Activated gamma-delta T cell (primary cell): ENCODE data around the gene ILK.

ENCODE experiments used
- DNase-seq: peaks from one replicate; lab custom pipeline; 2025; lab: John Stamatoyannopoulos, UW

The ILK gene

DNA sequence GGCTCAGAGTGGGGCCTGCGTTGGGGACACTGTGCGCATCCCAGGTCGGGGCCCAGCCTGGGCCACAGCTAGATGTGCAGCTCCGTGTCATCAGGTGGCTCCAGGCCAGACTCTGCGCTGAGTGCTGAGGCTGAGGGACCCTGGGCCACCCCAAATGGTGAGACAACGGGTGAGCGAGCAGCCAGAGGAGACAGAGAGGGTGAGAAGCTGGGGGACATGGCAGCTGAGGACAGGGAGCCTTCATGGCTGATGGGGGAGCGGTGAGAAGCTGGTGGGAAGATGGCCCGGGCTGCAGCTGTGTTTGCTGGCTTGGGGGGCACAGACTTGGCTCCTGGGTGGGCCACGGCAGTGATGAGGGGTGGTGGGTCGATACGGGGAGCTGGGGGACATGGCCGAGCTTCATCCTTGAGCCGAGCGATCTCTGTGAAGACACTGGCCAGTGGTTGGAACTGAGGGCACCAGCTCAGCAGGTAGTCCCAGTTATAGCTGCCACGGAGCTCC is 18.2 kb downstream of the ILK start:
- no peak for DNase-seq

DNA sequence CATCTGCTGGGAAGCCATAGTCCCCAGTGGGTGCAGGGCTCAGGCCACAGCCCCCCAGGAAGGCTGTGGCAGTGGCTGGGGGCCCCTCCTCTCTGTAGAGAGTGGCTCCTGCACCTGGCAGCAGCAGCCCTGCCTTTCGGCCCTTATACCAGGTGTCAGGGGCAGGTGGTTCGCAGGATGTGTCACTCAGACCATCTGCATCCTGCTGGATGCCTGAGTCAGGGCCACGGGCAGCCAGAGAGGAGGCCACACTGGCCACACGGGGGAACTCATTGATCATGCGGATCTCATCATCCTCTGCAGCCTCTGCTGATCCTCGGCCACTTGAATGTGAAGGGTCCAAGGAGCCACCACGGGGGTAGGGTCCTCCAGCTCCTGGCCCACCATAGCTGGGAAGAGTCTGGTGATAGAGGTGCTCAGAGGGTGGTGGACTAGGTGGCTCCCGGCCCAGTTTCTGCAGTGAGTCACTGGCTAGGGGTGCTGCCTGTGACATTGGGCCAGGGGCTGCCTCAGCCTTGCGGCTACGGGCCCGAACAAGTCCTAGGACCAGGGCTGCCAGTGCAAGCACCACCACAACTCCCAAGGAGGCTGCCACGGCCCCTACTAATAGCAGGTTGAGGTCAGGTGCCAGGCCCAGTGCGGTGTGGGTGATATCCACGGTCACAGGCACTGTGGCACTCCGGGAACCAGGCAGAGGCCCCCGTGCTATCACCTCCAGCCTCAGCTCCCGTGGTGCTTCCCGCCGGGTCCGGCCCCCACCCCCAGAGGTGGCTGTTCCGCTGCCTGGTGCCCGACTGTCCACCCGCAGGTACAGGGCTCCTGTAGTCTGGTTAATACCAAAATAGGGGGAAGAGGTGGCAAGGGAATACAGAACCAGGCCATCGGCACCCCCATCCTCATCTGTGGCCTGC is 18.9 kb downstream of the ILK start:
- DNase-seq: no peak

DNA sequence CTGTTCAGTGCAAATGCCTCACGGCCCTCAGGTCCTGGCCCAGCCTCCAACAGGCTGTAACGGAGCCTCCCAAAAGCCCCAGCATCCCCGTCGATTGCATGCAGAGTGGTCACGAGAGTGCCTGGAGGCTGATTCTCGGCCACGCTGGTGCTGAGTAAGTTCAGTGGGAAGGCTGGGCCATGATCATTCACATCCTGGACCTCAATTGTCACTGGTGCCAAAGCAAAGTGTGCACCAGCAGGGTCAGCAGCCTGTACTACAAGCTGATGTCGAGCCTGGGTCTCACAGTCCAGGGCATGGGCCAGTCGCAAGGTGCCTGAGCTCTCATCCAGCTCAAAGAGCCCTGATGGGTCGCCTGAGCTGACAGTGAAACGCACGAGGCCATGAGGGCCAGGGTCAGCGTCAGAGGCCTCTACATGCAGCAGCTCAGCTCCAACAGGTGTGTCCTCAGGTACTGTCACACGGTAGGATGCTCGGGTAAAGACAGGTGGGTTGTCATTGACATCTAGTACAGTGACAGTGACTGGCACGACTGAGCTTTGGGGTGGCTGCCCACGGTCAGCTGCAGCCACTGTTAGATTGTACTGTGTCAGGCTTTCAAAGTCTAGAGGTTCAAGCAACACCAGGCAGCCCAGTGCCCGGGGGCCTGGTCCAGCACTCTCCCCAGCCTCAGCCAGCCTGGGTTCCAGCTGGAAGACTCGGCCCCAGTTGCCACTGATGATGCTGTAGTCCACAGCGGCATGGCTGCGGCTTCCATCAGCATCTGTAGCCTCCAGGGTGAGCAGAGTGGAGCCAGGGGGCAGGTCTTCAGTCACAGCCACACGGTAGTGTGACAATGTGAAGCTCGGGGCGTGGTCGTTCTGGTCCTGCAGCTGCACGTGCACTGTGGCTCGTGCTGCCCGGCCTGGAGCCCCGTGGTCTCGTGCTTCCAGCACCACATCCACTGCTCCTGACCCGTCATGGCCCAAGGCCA is 20.1 kb downstream of the ILK start:
- DNase-seq: no peak

DNA sequence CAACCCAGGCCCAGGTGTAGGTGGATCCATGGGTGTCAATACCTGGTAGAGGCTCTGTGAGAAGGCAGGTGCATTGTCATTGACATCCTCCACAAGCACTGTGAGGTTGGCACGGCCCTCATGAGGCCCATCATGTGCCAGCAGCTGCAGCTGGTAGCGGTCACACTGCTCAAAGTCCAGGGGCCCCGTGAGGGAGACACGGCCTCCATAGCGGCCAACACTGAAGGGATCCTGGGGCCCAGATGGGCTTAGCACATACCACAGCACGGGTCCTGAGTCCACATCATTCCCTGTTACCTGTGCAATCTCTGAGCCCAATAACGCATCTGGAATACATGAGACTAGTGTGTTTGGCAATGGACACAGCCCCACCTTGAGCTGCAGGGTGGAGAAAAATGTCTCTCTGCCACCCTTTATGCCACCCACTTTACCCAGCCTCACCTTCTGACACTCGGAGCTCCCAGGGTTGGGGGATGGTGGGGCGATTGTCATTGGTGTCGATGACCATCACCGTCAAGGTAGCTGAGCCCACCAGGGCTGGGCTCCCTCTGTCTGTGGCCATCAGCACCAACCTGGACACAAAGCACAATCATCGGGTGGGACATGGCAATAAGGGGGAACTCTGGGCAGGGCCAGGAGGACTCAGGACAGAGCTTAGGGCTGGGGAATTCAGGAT is 21.7 kb downstream of the ILK start:
- no peak for DNase-seq

DNA sequence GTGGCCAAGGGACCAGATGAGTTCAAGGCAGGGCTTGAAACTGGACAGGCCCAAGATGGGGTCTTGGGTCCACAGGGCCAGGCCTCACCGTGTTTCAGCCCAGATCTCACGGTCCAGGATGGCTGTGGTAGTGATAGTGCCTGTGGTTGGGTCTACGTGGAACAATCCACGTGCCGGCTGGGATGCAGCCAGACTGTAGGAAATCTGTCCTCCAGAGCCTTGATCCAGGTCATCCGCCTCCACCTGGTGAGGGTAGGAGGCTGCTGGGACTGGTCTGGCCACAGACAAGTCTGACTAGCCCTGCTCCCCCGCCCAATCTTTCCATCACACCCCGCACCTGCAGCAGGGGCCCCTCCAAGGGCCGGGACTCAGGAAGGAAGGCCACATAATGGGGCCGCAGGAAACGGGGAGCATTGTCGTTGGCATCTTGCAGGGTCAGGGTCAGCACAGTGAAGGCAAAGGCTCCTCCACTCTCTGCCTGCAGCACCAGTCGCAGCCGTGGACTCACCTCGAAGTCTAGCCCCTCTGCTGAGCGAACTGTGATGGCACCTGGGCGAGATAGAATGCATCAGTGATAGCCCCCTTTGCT is 22.4 kb downstream of the ILK start:
- DNase-seq: no peak

DNA sequence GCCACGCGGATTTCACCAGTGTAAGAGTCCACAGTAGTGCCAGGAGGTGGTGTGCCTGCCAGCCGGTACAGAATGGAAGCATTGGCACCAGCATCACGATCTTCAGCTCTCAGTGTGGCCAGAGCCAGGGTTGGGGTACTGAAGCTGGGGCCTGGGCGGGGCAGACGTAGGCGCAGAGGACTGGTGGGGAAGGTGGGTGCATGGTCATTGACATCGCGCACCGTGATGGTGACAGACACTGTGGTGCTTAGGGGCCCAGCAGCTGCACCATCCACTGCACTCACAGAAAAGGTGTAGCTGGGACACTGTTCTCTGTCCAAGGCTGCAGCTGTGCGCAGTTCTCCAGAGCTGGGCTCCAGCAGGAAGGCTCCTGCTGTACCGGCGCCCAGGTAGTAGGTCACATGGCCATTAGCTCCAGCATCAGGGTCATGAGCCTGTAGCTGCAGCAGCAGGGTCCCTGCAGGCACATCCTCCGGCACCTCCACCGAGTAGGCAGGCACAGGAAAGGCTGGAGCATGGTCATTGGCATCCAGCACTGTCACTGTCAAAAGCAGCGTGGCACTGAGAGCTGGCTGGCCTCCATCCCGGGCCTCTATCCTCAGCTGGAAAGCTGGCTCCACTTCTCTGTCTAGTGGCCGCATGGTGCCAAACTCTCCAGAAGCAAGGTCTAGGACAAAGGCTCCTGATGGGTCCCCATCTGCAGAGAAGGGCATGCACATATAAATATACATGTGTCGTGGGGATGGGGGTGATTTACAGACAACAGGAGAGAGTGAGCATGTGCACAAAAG is 23.6 kb downstream of the ILK start:
- DNase-seq: no peak

DNA sequence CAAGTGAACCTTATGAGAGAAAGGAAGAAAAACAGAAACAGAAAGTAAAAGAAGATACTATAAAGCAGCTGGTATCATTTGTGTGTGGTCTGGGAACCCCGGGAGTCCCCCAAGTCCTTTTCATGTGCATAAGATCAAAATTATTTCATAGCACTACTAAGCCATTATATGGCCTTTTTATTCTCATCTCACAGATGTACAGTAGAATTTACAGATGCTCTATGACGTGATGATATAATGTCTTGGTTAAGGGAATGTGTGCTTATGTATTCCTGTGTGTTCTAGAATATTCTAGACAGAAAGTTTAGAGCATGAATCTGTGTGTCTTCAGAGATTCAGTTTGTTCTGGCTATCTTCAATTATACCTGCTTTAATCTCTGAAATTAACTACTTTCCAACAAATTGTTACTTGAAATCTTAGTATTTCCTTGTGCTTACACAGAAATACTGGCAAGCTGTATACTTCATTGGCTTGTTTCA is 24.2 kb downstream of the ILK start:
- no peak for DNase-seq

DNA sequence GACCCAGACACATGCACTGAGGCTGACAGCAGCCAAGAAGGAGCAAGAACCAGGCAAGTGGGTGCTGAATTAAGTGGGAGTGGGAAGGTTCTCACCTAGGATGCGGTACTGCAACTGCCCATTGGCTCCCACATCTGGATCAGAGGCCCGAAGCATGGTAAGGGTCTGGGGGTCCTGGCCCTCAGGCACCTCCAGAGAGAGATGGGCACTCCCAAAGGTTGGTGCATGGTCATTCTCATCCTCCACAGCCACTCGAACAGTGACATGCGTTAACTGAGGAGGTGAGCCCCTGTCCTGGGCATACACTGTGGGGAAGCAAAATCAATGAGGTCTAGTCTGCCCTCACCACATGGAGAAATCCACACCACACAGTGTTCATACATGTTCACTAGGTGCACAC is 25.0 kb downstream of the ILK start:
- no peak for DNase-seq

DNA sequence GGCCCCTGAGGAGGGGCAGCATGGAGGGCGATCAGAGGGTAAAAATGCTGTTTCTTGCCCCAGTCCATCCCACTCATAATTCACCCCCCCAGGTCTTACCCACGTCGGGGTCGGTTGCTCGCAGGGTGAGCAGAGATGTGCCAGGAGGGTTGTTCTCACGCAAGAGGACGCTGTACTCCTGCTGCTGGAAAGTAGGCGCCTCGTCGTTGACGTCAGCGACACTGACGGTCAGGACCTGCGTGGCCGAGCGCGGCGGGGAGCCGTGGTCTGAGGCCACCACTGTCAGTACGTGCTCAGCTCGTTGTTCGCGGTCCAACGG is 26.0 kb downstream of the ILK start:
- DNase-seq: no peak

DNA sequence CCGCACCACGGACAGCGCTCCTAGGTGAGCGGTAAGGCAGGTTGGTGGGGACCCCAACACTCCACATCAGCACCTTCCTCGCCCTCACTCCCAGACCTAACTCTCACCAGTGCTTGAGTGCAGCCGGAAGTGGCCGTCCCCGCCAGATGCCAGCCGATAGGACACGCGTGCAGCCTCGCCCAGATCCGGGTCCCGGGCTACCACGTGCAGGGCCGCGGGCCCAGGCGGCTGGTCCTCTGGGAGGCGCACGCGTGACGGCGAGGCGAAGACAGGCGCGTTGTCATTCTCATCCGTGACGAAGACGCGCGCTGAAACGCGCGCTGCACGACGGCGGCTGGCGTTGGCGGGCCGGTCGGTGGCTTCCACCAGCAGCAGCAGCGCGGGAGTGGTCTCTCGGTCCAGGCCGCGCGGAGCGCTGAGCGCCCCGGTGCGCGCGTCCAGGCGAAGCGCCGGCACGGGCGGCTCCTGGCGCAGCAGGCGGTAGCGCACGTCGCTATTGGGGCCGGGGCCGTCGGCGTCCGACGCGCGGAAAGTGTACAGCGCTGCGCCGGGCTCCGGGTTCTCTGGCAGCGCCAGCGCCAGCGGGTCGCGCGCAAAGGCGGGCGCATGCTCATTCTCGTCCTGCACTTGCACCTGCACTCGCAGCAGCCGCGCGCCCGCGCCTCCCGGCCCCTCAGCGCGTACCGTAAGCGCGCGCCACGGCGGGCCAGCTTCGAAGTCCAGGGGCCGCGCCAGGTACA is 26.5 kb downstream of the ILK start:
- DNase-seq: no peak

DNA sequence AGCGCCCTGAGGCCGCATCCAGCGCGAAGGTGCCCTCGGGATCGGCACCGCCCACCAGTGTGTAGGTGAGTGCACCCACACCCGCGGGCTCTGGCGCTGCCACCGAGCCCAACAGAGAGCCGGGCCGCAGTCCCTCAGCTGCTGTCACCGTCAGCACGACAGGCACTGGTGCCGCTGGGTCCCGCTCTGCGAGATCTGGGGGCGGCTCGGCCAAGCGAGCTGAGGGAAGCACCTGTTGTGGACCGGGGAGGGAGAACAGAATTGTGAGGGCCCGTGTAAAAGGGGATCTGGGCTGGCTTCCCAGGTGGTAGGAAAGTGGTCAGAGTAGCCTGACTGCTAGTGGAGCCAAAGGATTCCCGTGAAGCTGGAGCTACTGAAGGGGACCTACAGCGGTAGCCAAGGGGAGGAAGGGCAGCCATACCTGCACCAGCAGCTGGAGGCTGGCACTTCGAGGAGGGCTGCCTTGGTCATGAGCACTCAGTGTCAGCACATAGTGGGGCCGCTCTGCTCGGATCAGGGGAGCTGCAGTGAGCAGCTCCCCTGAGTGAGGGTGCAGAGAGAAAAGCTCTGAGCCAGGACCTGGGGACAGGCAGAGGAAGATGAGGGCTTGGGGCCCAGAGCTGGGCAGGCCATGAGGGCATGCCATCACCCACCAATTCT is 27.2 kb downstream of the ILK start:
- DNase-seq: no peak

DNA sequence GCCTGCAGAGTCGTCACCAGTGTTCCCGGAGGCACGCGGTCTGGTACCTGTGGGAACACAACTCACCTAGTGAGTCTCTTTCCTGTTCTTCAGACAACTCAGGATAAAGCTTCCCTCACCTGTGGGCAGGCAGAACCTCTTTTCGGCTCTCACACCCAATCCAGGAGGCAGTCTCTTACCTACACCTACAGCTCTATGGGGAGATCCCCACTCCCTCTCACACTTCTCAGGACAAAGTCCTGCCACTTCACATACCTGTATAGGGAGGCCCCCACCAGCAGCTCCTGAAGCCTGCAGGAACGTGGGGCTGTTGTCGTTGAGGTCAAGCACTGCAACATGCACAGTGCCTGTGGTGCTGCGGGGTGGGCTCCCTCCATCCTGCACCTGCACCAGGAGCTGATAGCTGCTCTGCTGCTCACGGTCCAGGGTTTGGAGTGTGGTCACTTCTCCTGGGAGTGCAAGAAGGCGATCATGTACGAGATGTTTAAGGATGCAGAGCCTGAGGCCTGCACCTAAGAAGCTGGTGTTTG is 27.9 kb downstream of the ILK start:
- DNase-seq: no peak

DNA sequence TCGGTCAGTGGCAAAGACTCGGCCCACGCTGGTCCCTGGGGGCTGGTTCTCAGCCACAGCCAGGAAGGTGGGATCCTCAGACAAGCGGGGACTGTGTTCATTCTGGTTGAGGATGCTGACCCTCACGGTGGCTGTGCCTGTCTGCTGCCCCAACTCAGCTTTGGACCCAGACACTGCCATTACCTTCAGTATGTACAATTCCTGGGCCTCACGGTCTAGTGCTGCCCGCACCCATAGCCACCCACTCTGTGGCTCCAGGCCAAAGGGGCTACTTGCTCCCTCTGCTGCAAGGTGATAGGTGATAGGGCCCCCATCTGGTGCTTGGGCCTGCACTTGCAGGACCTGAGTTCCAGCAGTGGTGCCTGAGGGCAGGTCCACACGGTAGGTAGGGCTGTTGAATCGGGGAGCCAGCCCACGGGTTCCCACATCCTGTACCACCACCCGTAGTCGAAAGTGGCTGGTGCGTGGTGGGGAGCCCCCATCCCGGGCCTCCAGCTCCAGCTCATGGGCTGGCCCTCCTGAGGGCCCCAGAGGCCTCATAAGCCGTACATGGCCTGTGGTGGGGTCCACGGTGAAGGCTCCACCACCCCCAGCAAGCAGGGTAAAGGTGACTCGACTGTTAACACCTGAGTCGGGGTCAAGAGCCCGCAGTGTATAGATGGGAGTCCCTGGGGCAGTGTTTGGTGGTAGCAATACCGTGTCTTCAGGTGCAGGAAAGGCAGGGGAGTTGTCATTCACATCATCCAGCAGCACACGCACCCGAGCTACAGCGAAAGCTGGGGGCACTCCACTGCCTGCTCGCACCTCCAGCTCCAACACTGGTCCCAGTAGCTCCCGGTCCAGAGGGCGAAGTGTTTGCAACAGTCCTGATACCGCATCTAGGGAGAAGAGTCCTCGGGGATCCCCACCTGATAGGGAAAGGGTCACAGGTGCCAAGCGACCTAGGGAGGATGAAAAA is 28.8 kb downstream of the ILK start:
- DNase-seq: no peak

DNA sequence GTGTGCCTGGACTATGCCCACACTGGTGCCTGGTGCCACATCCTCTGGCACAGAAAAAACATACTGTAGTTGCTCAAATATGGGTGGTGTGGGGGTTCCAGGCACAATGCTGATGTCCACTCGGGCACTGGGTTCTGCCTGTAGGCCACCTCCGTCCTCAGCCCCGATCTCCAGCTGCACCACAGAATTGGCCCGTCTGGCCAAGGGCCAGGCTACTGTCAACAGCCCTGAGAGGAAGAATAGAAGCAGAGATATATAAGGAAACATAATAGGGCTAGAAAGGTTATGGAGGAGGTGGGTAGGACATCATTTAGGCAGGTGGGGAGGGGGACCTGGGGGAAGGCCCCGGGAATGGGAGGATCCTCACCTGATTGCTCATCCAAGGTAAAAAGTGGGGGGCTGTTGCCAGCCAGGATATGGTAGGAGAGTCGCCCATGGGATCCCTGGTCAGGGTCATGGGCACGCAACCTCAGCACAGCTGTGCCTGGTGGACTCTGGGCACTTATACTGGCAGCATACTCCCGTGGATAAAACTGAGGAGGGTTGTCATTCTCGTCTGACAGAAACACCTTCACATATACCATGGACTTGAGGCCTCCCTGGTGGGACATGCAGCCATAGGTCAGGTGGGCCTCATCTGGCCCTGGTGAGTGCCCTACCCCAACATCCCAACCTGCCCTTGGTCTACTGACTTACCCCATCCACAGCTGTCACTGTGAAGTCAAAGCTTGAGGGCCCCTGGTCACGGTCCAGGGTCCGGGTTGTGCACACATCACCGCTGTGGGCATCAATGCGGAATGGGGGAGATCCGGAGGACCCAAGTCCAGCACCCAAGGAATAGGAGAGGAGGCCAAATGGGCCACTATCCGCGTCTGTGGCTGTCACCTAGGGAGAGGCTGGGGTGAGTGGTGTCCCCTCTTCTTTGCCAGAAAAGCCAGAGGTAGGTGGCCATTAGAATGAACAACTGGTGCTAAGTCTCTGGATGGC is 30.1 kb downstream of the ILK start:
- no peak for DNase-seq

DNA sequence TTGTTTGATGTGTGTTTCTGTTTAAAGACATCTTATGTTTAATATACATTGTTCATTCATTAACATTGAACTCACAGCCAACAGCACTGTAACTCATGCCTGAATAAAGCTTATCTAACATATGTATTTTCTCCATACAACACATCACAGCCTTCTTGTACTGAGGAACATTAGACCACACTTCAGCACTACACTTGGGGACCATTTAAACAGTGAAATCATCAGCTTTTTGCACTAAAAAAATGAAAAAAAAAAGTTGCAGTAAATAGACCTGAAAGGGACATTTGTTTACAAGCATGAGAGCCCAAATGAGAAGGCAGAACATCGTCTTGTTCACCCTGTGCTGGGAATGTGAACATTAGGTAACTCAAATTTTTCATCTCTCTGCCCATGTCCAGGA is 31.0 kb downstream of the ILK start:
- no peak for DNase-seq

DNA sequence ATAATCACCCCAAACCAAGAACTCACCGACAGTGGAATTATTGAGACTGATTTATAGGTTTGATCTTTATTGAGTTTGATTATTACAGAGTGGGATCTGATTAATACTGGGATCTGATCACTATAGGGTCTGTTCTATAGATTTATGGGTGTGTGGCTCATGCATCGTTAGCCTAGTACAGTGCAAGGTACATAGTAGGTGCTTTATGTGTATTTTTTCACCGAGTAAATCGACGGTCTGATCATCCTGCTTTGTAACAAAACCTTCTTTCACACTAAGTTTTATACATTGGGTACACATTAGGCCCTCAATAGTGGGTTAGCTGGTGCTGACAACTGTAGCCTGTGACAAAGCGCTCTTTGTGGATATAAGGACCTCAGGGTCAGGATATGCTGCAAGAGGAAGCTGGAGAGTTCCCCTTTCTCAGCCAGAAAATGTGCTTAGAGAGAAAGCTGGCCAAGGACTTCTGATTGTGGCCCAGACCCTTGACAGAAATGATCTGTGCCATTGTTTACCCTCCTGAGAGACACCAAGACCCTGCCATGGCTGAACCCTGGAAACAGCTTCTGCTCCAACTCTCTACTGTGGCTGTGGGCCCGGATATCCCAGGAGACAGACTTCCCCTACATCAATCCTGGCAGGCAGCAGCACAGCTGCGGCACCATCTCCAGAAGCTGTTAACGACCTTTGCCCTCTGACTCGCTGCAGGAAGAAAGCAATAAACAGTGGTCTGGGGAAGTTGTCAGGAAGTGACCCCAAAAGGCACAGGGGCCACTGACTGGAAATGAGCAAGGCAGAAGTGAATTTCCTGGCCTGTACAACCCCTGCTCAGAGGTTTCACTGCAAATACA is 31.7 kb downstream of the ILK start:
- no peak for DNase-seq
